Left kidney (tissue), 2 donors: ENCODE results near the gene KCTD1. TPM values are rescaled to one million over a fixed set of nuclear protein-coding genes. Genes with fewer than 3 reads are reported as not detected.
A peak's percentile ranks its signal among the peaks of the same experiment; 100 is the strongest.

Experiments used
- DNase-seq: peaks from one replicate; pipeline ENCODE4 v3.0.0-alpha.2; 2013
- polyA plus RNA-seq: library from polyadenylated mRNA; unstranded; fragments of 120-200 nt; gene quantifications from one replicate; pipeline ENCODE4 v1.2.1, GENCODE V29; 2013; ENCODE audit not compliant: insufficient read length

The KCTD1 gene
- polyA plus RNA-seq, 1 donor = 68.9 TPM

- DNase-seq = no peak
Measured at GRCh38 chr18:26551695-26552081, 3.3 kb upstream of the KCTD1 start.

GRCh38 chr18:26550998-26551694 is 2.8 kb upstream of the KCTD1 start:
- DNase-seq = no peak

- no peak for DNase-seq
Measured at GRCh38 chr18:26549263-26550094, 1.1 kb upstream of the KCTD1 start.

GRCh38 chr18:26547646-26548414 is 523 bp downstream of the KCTD1 start:
- peak; percentile 79 for DNase-seq

- DNase-seq = no peak
Measured at GRCh38 chr18:26546875-26547645, 1.3 kb downstream of the KCTD1 start.

GRCh38 chr18:26546170-26546874 is 2.0 kb downstream of the KCTD1 start:
- no peak for DNase-seq

- DNase-seq = no peak
Measured at GRCh38 chr18:26545335-26546123, 2.8 kb downstream of the KCTD1 start.

GRCh38 chr18:26544451-26544850 is 3.9 kb downstream of the KCTD1 start:
- no peak for DNase-seq

GRCh38 chr18:26543373-26543772 is 5.0 kb downstream of the KCTD1 start:
- no peak for DNase-seq

GRCh38 chr18:26540043-26540628 is 8.2 kb downstream of the KCTD1 start:
- no peak for DNase-seq

GRCh38 chr18:26538524-26538923 is 9.8 kb downstream of the KCTD1 start:
- no peak for DNase-seq

GRCh38 chr18:26536664-26537063 is 11.7 kb downstream of the KCTD1 start:
- no peak for DNase-seq

GRCh38 chr18:26536032-26536431 is 12.3 kb downstream of the KCTD1 start:
- no peak for DNase-seq

GRCh38 chr18:26535630-26536029 is 12.7 kb downstream of the KCTD1 start:
- DNase-seq = no peak

- DNase-seq = no peak
Measured at GRCh38 chr18:26532367-26533340, 15.7 kb downstream of the KCTD1 start.

GRCh38 chr18:26531605-26532298 is 16.6 kb downstream of the KCTD1 start:
- DNase-seq = no peak

- no peak for DNase-seq
Measured at GRCh38 chr18:26526966-26527234, 21.5 kb downstream of the KCTD1 start.
